Cardiac fibroblast (primary cell): ENCODE results near the gene CYGB.
"Not testable (repeated sequence)": the region's sequence is repeated elsewhere in the genome, so short reads cannot be mapped to it uniquely, and the experiment has no call there.

Experiments
- DNase-seq, 2 donors: peaks; one replicate each; pipeline versions ENCODE4 v3.0.0 to v3.0.0-alpha.2; 2010; ENCODE audit warnings: low read depth in 2 of 2
- H3K4me3 ChIP-seq, 2 donors: replicated peaks in 1 of 2; 1 replicate in 1 of 2; 2 replicates in 1 of 2; pipeline ENCODE4 v1.5.1; 2011; ENCODE audit warnings: low read depth in 2 of 2, low read length in 2 of 2, mild to moderate bottlenecking in 2 of 2, moderate library complexity in 1 of 2
- CTCF ChIP-seq: IDR thresholded peaks from one replicate; pipeline ENCODE4 v1.5.1; 2011; ENCODE audit warnings: low read depth, mild to moderate bottlenecking, low read length, inconsistent platforms

Gene CYGB

GRCh38 chr17:76568811-76569221 lies 31.3 kb upstream of the CYGB start:
- no peak for TF ChIP-seq CTCF
- no peak overlapping the region for H3K4me3 ChIP-seq
- no peak for DNase-seq

- no peak overlapping the region for H3K4me3 ChIP-seq
- TF ChIP-seq CTCF = no peak
- no peak for DNase-seq
Observed at GRCh38 chr17:76567634-76568432, 30.3 kb upstream of the CYGB start.

GRCh38 chr17:76566988-76567431 lies 29.5 kb upstream of the CYGB start:
- no peak overlapping the region for H3K4me3 ChIP-seq
- no peak for TF ChIP-seq CTCF
- no peak for DNase-seq

- DNase-seq = no peak
- H3K4me3 ChIP-seq = no peak overlapping the region
- TF ChIP-seq CTCF = no peak
Observed at GRCh38 chr17:76566613-76566943, 29.1 kb upstream of the CYGB start.

GRCh38 chr17:76565728-76566612 lies 28.5 kb upstream of the CYGB start:
- DNase-seq = no peak
- no peak for TF ChIP-seq CTCF
- H3K4me3 ChIP-seq = no peak overlapping the region

- H3K4me3 ChIP-seq = not testable (repeated sequence)
- DNase-seq = peak in 1 of 2 donors; percentile 39
Observed at GRCh38 chr17:76564991-76565727, 27.6 kb upstream of the CYGB start.

GRCh38 chr17:76563359-76563758 lies 25.9 kb upstream of the CYGB start:
- H3K4me3 ChIP-seq, DNase-seq: not testable (repeated sequence)
